Hepatic stellate cell (primary cell): Measurements from ENCODE around the gene IFNL1.
"Not testable (repeated sequence)": the region's sequence is repeated elsewhere in the genome, so short reads cannot be mapped to it uniquely, and the experiment has no call there.

Experiments used
- DNase-seq: peaks from one replicate; pipeline ENCODE4 v3.0.0; 2011; ENCODE audit warnings: low spot score

Gene IFNL1

GRCh38 chr19:39270036-39270871, 26.0 kb upstream of the IFNL1 start:
- peak; percentile 37 for DNase-seq

DNA sequence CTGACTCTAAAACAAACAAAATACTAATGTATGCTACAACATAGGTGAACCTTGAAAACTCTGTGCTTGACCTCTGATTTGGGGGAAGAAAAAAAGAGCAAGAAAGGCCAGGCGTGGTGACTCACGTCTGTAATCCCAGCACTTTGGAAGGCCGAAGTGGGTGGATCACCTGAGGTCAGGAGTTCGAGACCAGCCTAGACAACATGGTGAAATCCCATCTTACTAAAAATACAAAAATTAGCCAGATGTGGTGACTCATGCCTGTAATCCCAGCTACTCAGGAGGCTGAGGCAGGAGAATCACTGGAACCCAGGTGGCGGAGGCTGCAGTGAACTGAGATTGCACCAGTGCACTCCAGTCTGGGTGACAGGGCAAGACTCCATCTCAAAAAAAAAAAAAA, 22.3 kb upstream of the IFNL1 start:
- not testable (repeated sequence) for DNase-seq

DNA sequence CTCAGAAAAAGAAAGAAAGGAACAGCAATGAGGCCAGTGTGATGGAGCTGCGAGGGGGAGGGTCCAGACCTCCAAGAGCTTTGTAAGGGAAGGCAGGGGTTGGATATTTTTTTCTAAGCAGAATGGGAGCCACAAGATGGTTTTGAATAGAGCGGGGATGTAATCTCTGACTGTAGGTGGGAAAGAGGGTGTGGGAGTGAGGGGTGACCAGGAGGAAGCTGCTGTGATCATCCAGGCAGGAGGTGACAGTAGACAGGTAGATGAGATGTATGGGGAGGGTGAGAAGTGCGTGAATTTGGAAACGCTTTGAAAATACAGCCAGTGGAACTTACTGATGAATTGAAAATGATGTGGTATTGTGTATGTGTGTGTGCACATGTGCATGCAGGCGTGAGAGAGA, 20.6 kb upstream of the IFNL1 start:
- no peak for DNase-seq

GRCh38 chr19:39276740-39277139, 19.5 kb upstream of the IFNL1 start:
- DNase-seq: no peak

DNA sequence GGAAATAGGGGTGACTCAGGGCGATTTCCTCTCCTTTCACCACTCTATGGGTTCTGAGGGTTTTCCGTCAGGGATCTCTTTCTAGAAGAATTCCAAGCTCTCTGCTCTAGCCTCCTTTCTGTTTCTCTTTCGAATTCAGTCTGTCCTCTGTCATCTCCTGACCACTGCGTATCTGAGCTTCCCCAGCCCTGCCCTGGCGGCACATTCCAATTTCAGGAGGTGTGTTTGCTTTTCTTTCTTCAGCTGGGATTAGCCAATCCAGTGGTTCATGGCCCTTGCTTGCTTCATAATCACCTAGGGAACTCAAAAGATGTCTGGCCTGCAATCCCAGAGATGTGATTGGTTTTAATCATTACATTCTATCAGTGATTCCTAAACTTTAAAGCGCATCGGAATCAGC, 18.6 kb upstream of the IFNL1 start:
- peak; percentile 36 for DNase-seq

DNA sequence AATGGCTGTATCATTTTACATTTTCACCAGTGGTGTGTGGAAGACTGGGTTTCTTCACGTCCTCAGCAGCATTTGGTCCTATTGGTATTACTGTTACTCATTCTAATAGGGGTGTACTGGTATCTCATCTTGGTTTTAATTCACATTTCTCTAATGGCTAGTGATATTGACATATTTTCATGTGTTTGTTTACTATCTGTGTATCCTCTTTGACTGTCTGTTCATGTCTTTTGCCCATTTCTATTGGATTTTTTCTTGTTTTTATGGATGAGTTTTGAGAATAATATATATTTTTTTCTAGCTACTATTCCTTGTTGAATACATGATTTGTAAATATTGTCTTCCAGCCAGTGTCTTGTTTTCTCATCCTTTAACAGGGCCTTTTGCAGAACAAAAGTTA, 14.2 kb upstream of the IFNL1 start:
- no peak for DNase-seq

DNA sequence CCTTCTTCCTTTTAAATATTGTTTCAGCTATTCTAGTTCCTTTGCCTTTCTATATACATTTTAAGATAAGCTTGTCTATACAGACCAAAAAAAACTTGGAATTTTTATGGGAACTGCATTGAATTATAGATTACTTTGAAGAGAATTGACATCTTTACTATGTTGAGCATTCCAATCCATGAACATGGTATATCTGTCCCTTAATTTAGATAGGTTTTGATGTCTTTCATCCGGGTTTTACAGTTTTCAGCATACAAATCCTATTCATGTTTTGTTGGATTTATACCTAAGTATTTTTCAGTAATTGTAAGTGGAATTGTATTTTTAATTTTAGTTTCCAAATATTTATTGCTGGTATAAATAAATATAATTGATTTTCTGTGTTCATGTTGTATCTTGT, 12.2 kb upstream of the IFNL1 start:
- no peak for DNase-seq

DNA sequence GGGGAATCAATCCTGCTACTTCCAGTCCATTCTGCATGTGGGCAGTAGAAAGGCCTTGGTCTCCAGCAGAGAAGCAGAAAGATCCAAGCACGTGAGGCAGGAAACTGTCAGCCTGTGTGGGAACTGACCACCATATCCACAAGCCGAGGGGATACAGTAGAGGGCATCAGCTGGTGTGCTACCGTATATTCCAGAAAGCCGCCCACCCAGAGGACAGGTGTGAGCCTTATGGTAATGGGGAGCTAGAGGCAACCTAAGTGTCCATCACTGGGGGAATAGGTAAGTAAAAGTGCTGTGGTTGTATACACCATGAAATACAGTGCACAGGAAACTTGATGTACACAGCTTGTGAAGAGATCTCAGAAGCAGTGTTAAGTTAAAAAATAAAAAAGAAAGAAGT, 2.8 kb upstream of the IFNL1 start:
- no peak for DNase-seq

GRCh38 chr19:39296906-39297305, 699 bp downstream of the IFNL1 start:
- DNase-seq: no peak

- no peak for DNase-seq
Measured at GRCh38 chr19:39297931-39298634, 1.9 kb downstream of the IFNL1 start.

DNA sequence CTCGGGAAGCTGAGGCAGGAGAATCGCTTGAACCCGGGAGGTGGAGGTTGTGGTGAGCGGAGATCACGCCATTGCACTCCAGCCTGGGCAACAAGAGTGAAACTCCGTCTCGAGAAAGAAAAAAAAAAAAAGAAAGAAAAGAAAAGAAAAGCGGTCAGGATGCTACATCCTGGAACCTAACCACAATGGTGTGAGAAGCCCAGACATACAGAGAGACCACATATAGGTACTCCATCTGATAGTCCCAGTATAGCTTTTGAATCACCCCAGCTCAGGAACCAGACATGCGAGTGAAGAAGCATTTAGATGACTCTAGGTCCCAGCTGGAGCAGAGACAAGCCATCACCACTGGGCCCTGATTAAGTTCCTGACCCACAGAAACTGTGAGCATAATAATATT, 3.2 kb downstream of the IFNL1 start:
- no peak for DNase-seq

DNA sequence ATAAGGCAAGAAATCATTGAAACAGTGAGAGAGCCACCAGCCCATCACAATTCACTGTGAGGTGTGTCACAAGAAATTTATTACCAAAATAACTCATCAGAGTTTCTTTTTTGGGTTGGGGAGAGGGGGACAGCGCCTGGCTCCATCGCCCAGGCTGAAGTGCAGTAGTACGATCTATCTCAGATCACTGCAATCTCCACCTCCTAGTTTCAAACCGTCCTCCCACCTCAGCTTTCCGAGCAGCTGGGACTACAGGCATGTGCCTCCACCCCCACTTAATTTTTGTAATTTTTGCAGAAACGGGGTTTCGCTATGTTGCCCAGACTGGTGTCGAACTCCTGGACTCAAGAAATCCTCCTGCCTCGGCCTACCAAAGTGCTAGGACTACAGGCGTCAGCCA, 3.6 kb downstream of the IFNL1 start:
- DNase-seq: no peak

DNA sequence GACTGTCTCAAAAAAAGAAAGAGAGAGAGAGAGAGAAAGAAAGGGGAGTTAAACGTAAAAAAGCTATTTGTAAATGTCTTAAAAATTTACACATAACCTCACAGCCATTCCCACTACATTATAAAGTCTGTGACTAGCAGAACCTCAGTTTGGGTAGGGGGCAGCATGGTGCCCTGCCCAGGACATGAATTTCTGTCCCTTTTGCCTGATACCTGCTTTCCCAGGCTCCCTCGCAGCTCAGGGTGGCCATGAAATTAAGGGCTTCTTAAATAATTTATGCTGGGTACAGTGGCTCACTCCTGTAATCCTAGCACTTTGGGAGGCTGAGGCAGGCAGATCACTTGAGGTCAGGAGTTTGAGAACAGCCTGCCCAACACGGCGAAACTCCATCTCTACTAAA, 4.8 kb downstream of the IFNL1 start:
- DNase-seq: no peak

GRCh38 chr19:39301562-39301961, 5.4 kb downstream of the IFNL1 start:
- DNase-seq: no peak

DNA sequence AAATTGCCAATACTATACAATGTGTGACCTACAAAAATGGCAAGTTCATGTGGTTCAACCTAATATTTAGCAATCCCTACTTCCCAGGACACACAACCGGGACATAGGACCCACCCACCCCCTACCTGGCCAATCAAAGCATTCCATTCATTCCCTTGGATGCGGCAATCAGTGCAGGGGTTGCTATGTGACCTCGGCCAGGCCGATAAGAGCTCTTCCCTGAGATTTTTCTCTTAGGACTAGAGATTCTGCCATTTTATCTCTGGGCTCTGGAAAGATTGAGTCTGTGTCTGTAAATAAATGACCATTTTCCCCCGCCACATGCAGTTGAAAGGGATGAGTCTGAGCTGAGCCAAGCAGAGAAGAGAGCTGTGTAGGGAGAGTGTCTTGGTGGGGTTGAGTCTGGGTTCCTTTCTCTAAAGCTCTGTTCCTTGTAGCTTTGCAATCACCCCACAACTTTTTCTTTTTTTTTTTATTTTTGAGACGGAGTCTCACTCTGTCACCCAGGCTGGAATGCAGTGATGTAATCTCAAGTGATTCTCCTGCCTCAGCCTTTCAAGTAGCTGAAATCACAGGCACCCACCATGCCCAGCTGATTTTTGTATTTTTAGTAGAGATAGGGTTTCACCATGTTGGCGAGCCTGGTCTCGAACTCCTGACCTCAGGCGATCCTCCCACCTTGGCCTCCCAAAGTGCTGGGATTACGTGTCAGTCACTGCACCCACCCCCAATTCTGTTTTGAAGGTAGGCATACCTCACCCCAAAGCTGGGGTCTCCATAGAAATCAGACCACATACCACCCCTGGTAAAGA, 7.4 kb downstream of the IFNL1 start:
- DNase-seq: no peak

- DNase-seq: no peak
Measured at GRCh38 chr19:39304185-39304513, 7.9 kb downstream of the IFNL1 start.

DNA sequence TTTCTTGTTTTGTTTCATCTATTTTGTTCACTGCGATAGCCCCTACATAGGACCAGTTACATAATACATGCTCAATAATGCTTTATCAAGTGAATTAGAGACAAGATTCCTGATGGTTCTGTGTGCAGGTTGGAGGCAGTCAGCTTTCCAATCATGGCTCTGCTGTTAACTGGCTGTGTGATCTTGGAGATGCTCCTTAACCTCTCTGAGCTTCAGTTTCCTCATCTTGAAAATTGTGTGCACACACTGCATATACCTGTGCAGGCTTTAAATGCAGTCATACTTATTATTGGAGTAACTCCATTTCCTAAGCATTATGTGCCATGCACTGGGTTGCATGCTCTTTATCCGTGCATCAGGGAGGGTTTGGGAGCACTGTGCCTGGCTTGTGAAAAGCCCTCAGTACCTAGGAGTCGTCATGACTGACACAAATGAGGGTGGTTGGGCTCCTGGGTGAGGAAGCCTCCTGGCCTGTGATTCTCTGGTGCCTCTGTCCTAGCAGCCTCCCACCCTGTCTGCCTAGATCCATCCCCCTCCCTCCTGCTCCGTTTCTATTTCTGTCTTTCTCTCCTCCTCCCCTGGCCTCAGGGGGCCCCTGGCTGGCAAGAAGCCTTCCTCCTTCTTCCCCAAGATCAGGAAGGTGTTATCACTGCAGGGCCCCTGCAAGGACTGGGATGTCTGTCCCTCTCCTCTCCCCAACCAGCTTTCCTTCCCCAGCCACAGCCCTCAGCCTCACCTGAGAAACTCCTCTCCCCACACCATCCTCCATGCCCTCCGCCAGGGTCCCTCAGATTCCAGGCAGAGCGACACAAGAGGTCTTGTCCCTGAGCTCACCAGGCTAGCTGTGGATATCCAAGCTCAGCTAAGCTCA, 8.7 kb downstream of the IFNL1 start:
- DNase-seq: no peak

GRCh38 chr19:39306075-39306474, 9.9 kb downstream of the IFNL1 start:
- DNase-seq: no peak

DNA sequence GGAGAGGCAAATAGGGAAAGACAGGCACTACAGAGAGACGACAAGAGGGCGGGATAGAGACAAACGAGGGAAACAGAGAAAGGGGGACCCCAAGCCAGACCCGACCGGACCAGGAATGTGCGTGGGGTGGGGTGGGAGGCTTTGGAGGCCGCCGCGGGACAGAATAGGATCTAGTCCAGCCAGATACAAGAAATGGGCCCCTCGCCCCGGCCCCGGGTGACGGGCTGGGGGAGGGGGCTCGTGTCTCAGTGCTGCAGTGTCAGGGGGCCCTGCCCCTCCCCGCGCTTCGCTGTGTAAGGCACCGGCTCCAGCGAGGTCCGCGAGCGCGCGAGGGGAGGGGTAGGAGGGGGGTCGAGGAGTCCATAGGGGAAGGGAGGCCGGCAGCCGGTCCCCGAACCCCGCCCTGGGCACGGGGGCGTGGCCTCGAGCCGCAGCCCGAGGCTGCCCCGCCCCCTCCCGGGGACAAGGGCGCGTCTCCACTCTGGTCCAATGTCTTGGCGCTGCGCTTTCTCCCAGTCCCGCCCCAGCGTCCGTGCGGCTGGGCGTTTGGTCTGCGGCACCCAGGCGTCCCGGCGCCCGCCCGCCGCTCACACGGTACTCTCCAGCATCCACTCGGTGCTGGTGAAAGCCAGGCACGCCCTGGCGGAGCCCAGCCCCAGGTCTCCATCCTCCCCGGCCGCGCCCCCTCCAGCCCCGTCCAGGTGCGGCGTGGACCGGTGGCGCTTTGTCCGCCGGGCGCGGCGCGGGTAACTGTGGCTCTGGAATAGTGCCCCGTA, 11.0 kb downstream of the IFNL1 start:
- no peak for DNase-seq

GRCh38 chr19:39307822-39308530, 11.8 kb downstream of the IFNL1 start:
- no peak for DNase-seq
